H1 (cell line): Measurements from ENCODE around the gene MBOAT2. TPM values are rescaled to one million over a fixed set of nuclear protein-coding genes. Genes with fewer than 3 reads are reported as not detected.

Experiments
- CTCF ChIA-PET: fragments of 300-600 bp; sonication (Branson Sonifier 250); formaldehyde crosslinking; loops from one replicate; lab custom pipeline; 2021; ENCODE audit not compliant: partially characterized antibody; lab: Charles Lee
- POLR2A ChIA-PET: fragments of 300-600 bp; sonication (Branson Sonifier 250); formaldehyde crosslinking; loops from one replicate; lab custom pipeline; 2021; ENCODE audit warnings: inconsistent platforms; ENCODE audit not compliant: partially characterized antibody; lab: Charles Lee
- DNase-seq, 2 experiments: peaks; one replicate each; pipeline versions ENCODE4 v3.0.0 to v3.0.0-alpha.2; 2010 to 2022; ENCODE audit warnings: low spot score in 2 of 2, low read depth in 1 of 2, mixed read lengths in 1 of 2
- FAIRE-seq: peaks from 2 replicates; lab custom pipeline; 2011; peaks lifted over from hg19 to GRCh38; lab: Jason Lieb, UNC
- H2AFZ ChIP-seq: 2 replicates; pipeline ENCODE4 v1.8.1; 2012; ENCODE audit warnings: low read length, inconsistent platforms
- H2AK5ac ChIP-seq: 2 replicates; pipeline ENCODE4 v1.6.1; 2013; ENCODE audit warnings: low read depth, low read length
- H2BK120ac ChIP-seq: replicated peaks from 2 replicates; pipeline ENCODE3; 2013; ENCODE audit warnings: low read depth, low read length, inconsistent platforms
- H2BK12ac ChIP-seq: 2 replicates; pipeline ENCODE4 v1.6.1; 2013; ENCODE audit warnings: low read depth, low read length
- H2BK15ac ChIP-seq: 2 replicates; pipeline ENCODE4 v1.6.1; 2013; ENCODE audit warnings: low read length
- H2BK20ac ChIP-seq: 2 replicates; pipeline ENCODE4 v1.6.1; 2013; ENCODE audit warnings: low read length
- H2BK5ac ChIP-seq: 2 replicates; pipeline ENCODE4 v1.6.1; 2013; ENCODE audit warnings: low read depth, low read length
- H3K14ac ChIP-seq: 2 replicates; pipeline ENCODE4 v1.6.1; 2013; ENCODE audit warnings: inconsistent platforms; ENCODE audit not compliant: insufficient read length
- H3K18ac ChIP-seq: 2 replicates; pipeline ENCODE4 v1.6.1; 2013; ENCODE audit warnings: low read length; ENCODE audit errors: extremely low read depth
- H3K23ac ChIP-seq: 2 replicates; pipeline ENCODE4 v1.6.1; 2013; ENCODE audit warnings: inconsistent platforms; ENCODE audit not compliant: insufficient read length
- H3K23me2 ChIP-seq: 2 replicates; pipeline ENCODE4 v1.6.1; 2013; ENCODE audit warnings: low read depth, low read length
- H3K27ac ChIP-seq: 2 replicates; pipeline ENCODE4 v1.6.1; 2011; ENCODE audit warnings: low read depth, low read length, inconsistent platforms
- H3K27me3 ChIP-seq, 4 experiments: replicated peaks in 1 of 4; 1 replicate in 1 of 4; 2 replicates in 3 of 4; pipeline versions ENCODE4 v1.6.1 to v1.8.1; 2011 to 2013; ENCODE audit warnings: low read length in 3 of 4, mild to moderate bottlenecking in 3 of 4, inconsistent platforms in 2 of 4, mixed read lengths in 2 of 4, moderate library complexity in 1 of 4; ENCODE audit not compliant: control insufficient read depth in 3 of 4, insufficient read depth in 3 of 4; ENCODE audit errors: extremely low read depth in 1 of 4
- H3K36me3 ChIP-seq, 4 experiments: 2 replicates each; pipeline versions ENCODE4 v1.6.1 to v1.8.1; 2011 to 2013; ENCODE audit warnings: mild to moderate bottlenecking in 4 of 4, low read length in 3 of 4, moderate library complexity in 2 of 4, control low read depth in 1 of 4, inconsistent platforms in 1 of 4; ENCODE audit not compliant: insufficient read depth in 4 of 4, control insufficient read depth in 2 of 4
- H3K4ac ChIP-seq: replicated peaks from 2 replicates; pipeline ENCODE3; 2013; ENCODE audit warnings: low read length, low read depth, mixed read lengths, inconsistent platforms; ENCODE audit not compliant: insufficient read length
- H3K4me1 ChIP-seq, 4 experiments: replicated peaks in 1 of 4; 1 replicate in 1 of 4; 2 replicates in 3 of 4; pipeline versions ENCODE4 v1.6.1 to v1.8.1; 2011 to 2013; ENCODE audit warnings: low read length in 3 of 4, inconsistent platforms in 2 of 4, mixed read lengths in 1 of 4; ENCODE audit not compliant: insufficient read depth in 4 of 4, control insufficient read depth in 3 of 4
- H3K4me2 ChIP-seq, 2 experiments: 2 replicates each; pipeline versions ENCODE4 v1.6.1 to v1.8.1; 2011 to 2013; ENCODE audit warnings: low read depth in 2 of 2, low read length in 2 of 2, control low read depth in 1 of 2, inconsistent platforms in 1 of 2, mild to moderate bottlenecking in 1 of 2; ENCODE audit not compliant: insufficient read depth in 1 of 2
- H3K4me3 ChIP-seq, 4 experiments: fragments of 200-600, 300-600 bp in 1 of 4; sonication (generic), shearing (Covaris generic), sonication (Bioruptor Twin) in 1 of 4; 2 replicates each; pipeline versions ENCODE4 v1.5.1 to v1.8.1; 2011 to 2016; ENCODE audit warnings: low read length in 4 of 4, low read depth in 3 of 4, control low read depth in 2 of 4, inconsistent platforms in 2 of 4, mild to moderate bottlenecking in 2 of 4, mixed read lengths in 1 of 4, moderate library complexity in 1 of 4; ENCODE audit not compliant: insufficient read depth in 2 of 4; ENCODE audit errors: extremely low read depth in 1 of 4
- H3K56ac ChIP-seq: replicated peaks from 2 replicates; pipeline ENCODE3; 2013; ENCODE audit warnings: low read depth, mild to moderate bottlenecking, mixed read lengths, low read length, inconsistent platforms; ENCODE audit not compliant: insufficient read length
- H3K79me1 ChIP-seq: 2 replicates; pipeline ENCODE4 v1.6.1; 2013; ENCODE audit warnings: low read depth, low read length, control low read depth
- H3K79me2 ChIP-seq, 2 experiments: 2 replicates each; pipeline versions ENCODE4 v1.6.1 to v1.8.1; 2012 to 2013; ENCODE audit warnings: low read length in 2 of 2, mild to moderate bottlenecking in 2 of 2, inconsistent platforms in 1 of 2; ENCODE audit not compliant: insufficient read depth in 2 of 2, control insufficient read depth in 1 of 2
- H3K9ac ChIP-seq, 4 experiments: replicated peaks in 1 of 4; 1 replicate in 1 of 4; 2 replicates in 3 of 4; pipeline versions ENCODE4 v1.6.1 to v1.8.1; 2011 to 2013; ENCODE audit warnings: low read depth in 3 of 4, low read length in 3 of 4, control low read depth in 2 of 4, mild to moderate bottlenecking in 2 of 4, moderate library complexity in 2 of 4, inconsistent platforms in 1 of 4; ENCODE audit errors: extremely low read depth in 1 of 4
- H3K9me3 ChIP-seq, 2 experiments: 2 replicates each; pipeline versions ENCODE4 v1.6.1 to v1.8.1; 2012 to 2013; ENCODE audit warnings: mild to moderate bottlenecking in 2 of 2, moderate library complexity in 2 of 2, control low read depth in 1 of 2, inconsistent platforms in 1 of 2, low read depth in 1 of 2, low read length in 1 of 2, mixed read lengths in 1 of 2; ENCODE audit not compliant: insufficient read depth in 2 of 2
- H4K20me1 ChIP-seq, 2 experiments: replicated peaks in 1 of 2; 2 replicates each; pipeline versions ENCODE3 to v1.8.1; 2011 to 2013; ENCODE audit warnings: inconsistent platforms in 2 of 2, low read length in 2 of 2, mild to moderate bottlenecking in 1 of 2; ENCODE audit not compliant: insufficient read depth in 2 of 2, control insufficient read depth in 1 of 2
- H4K5ac ChIP-seq: 2 replicates; pipeline ENCODE4 v1.6.1; 2013; ENCODE audit warnings: low read length, low read depth, mixed read lengths, inconsistent platforms; ENCODE audit not compliant: insufficient read length
- H4K8ac ChIP-seq: 2 replicates; pipeline ENCODE4 v1.8.0; 2013; ENCODE audit warnings: mild to moderate bottlenecking, moderate library complexity, low read length, inconsistent platforms; ENCODE audit not compliant: insufficient read depth; ENCODE audit errors: extremely low read depth
- H4K91ac ChIP-seq: replicated peaks from 2 replicates; pipeline ENCODE3; 2013; ENCODE audit warnings: low read length, mixed read lengths, inconsistent platforms; ENCODE audit not compliant: insufficient read length
- CREB1 ChIP-seq: IDR thresholded peaks from 2 replicates; pipeline ENCODE4 v1.6.1; 2012; ENCODE audit warnings: inconsistent platforms
- E2F6 ChIP-seq: IDR thresholded peaks from 2 replicates; pipeline ENCODE4 v1.6.1; 2012; ENCODE audit warnings: inconsistent platforms
- EP300 ChIP-seq, 2 experiments: IDR thresholded peaks; 1 replicate in 1 of 2; 2 replicates in 1 of 2; pipeline ENCODE4 v1.6.1; 2011 to 2012; ENCODE audit warnings: low read depth in 2 of 2, low read length in 2 of 2, mild to moderate bottlenecking in 2 of 2, borderline replicate concordance in 1 of 2, inconsistent platforms in 1 of 2, moderate library complexity in 1 of 2
- KDM5A ChIP-seq: fragments of 200-600 bp; IDR thresholded peaks from 2 replicates; pipeline ENCODE4 v1.7.1; 2012; ENCODE audit warnings: mild to moderate bottlenecking, low read length, inconsistent platforms, mixed read lengths
- NRF1 ChIP-seq: IDR thresholded peaks from 2 replicates; pipeline ENCODE4 v1.6.1; 2011; ENCODE audit warnings: mild to moderate bottlenecking, low read depth, low read length, improper control_type of control experiment
- PHF8 ChIP-seq: fragments of 200-600 bp; sonication (generic); conservative IDR thresholded peaks from 2 replicates; pipeline ENCODE4 v1.7.1; 2012; ENCODE audit warnings: low read depth, mild to moderate bottlenecking, inconsistent platforms, low read length, moderate library complexity
- POLR2AphosphoS5 ChIP-seq: IDR thresholded peaks from 2 replicates; pipeline ENCODE4 v1.6.1; 2011; ENCODE audit warnings: low read depth, low read length
- SRF ChIP-seq: IDR thresholded peaks from 2 replicates; pipeline ENCODE4 v1.6.1; 2011; ENCODE audit warnings: mild to moderate bottlenecking, low read depth, low read length, moderate library complexity
- TAF1 ChIP-seq: IDR thresholded peaks from 2 replicates; pipeline ENCODE4 v1.6.1; 2011; ENCODE audit warnings: mild to moderate bottlenecking, low read depth, low read length
- TBP ChIP-seq: IDR thresholded peaks from 2 replicates; pipeline ENCODE4 v1.6.1; 2011; ENCODE audit warnings: low read depth, low read length, improper control_type of control experiment
- WGBS, 2 experiments: shearing (Covaris generic) in 1 of 2; methylation state at CpG; one replicate each; pipeline versions ENCODE4 v1.1.6 to v1.1.7; 2013 to 2015; ENCODE audit warnings: low lambda C conversion rate in 2 of 2, mixed read lengths in 2 of 2, inconsistent platforms in 1 of 2, low coverage in 1 of 2, missing lambda C conversion rate in 1 of 2; ENCODE audit not compliant: insufficient replicate concordance in 2 of 2, insufficient coverage in 1 of 2, insufficient read length in 1 of 2; ENCODE audit errors: extremely low coverage in 1 of 2, missing lambda C conversion rate in 1 of 2; 5-methylcytosine and 5-hydroxymethylcytosine counted together
- polyA plus RNA-seq, 7 experiments: library from polyadenylated mRNA; depleted of rRNA in 3 of 7; stranded (reverse) in 5 of 7; unstranded in 2 of 7; fragments of >200 nt in 5 of 7; fragments of 200-250 nt in 2 of 7; gene quantifications; 1 replicate in 5 of 7; 2 replicates in 1 of 7; 4 replicates in 1 of 7; pipeline versions ENCODE4 v1.2.1 to v1.2.3, GENCODE V29; 2011 to 2013; ENCODE audit warnings: missing spikeins in 2 of 7, mixed read lengths in 2 of 7
- total RNA-seq: library from RNA; stranded (reverse); fragmentation: NEBNext Ultra II Directional; extraction: Animal tissue kit (Norgen Biotek cat#: 25700); gene quantifications from 2 replicates; pipeline ENCODE4 v1.2.1, GENCODE V29; 2021

MBOAT2 gene
- total and polyA plus RNA-seq, 2 of the 8 experiments (the other 6 are each of a cell fraction or from before 2014, with no cell fraction given) = 11.2 to 23.4 TPM

- Histone ChIP-seq H2AK5ac (no peak within 1 kb of the TSS), H4K8ac (peak within 1 kb of the TSS; percentile 94; the same call in 1 of the 2 replicates), H3K56ac (no peak within 1 kb of the TSS), H3K4me1 (peaks cover 0 to 2% (median 0%) of the 10 kb centered on the region in 4 experiments; a peak in 2 of 7 replicates), H3K9ac (peak within 1 kb of the TSS; percentile 38 to 61 (median 46); a peak in 5 of 7 replicates), H3K79me2 (peaks cover 0 to 14% of the 10 kb centered on the region in 2 experiments; a peak in 2 of 4 replicates), H4K20me1 (no peaks in the 10 kb centered on the region), H3K14ac (no peak within 1 kb of the TSS), H3K23me2 (no peaks in the 10 kb centered on the region), H2BK20ac (no peak within 1 kb of the TSS), H2BK15ac (0 out of 2 replicates have a peak within 1 kb of the TSS, but pooled peaks have one; percentile 6), H4K5ac (no peak within 1 kb of the TSS), H2BK5ac (peak within 1 kb of the TSS; percentile 75; the same call in 1 of the 2 replicates), H3K18ac (peak within 1 kb of the TSS; percentile 26; the same call in 1 of the 2 replicates), H3K27ac (no peak within 1 kb of the TSS; the same call in 1 of the 2 replicates), H3K4me3 (peak within 1 kb of the TSS; percentile 73 to 95 (median 86)), H3K9me3 (no peaks in the 10 kb centered on the region), H2BK120ac (no peak within 1 kb of the TSS), H3K23ac (no peak within 1 kb of the TSS), H3K4me2 (peak within 1 kb of the TSS; percentile 65 to 68), H3K27me3 (no peaks in the 10 kb centered on the region), H3K36me3 (no peaks in the 10 kb centered on the region), H2BK12ac (no peak within 1 kb of the TSS; the same call in 1 of the 2 replicates), H2AFZ (peak within 1 kb of the TSS; percentile 87), H3K79me1 (peaks cover 3% of the 10 kb centered on the region), H3K4ac (no peak within 1 kb of the TSS), H4K91ac (no peak within 1 kb of the TSS)
- POLR2A ChIA-PET = interaction anchor here (1.2 kb wide), 1 partner anchor 10 kb away, joined by 3 read pairs; no protein-coding TSS in a partner anchor
- 1% methylated on average over 39 of the region's 67 CpGs; no CpG with 5 or more reads in 1 of the 2 experiments for WGBS, 2 experiments
- FAIRE-seq = no peak
- peak; percentile 50 to 89 for DNase-seq
- CTCF ChIA-PET = interaction anchor here (0.9 to 1.2 kb wide), 2 partner anchors 301 kb away, joined by 3 read pairs; no protein-coding TSS in a partner anchor
- TF ChIP-seq TBP = peak; percentile 70; the same call in 1 of the 2 replicates
- peak; percentile 22; the same call in 1 of the 2 replicates for TF ChIP-seq E2F6
- peak; percentile 82; the same call in 1 of the 2 replicates for TF ChIP-seq POLR2AphosphoS5
- peak; percentile 90 for TF ChIP-seq TAF1
- TF ChIP-seq PHF8 = peak; percentile 74
- TF ChIP-seq EP300 (IDR thresholded peaks at IDR 0.05; ENCODE audit: borderline replicate concordance in 1 of 2, low read depth in 2 of 2, low read length in 2 of 2) = no peak
- TF ChIP-seq KDM5A = no peak; the same call in 1 of the 2 replicates
- TF ChIP-seq SRF = no peak
- TF ChIP-seq CREB1 = peak; percentile 33; the same call in 1 of the 2 replicates
- no peak for TF ChIP-seq NRF1
Measured at GRCh38 chr2:8836971-8837794, 166.3 kb downstream of the MBOAT2 start, which contains the start of gene KIDINS220. TSS of gene KIDINS220 (minus strand) at chr2:8837613. CDS start at chr2:8827093, 10,520 bp downstream.
